Astrocyte of the spinal cord (primary cell): ENCODE results near the gene MOV10L1.

Source experiments
- DNase-seq: peaks from one replicate; pipeline ENCODE4 v3.0.0; 2011; ENCODE audit warnings: low read depth, low spot score
- H3K4me3 ChIP-seq: 2 replicates; pipeline ENCODE4 v1.5.1; 2011; ENCODE audit warnings: low read depth, mild to moderate bottlenecking, low read length, moderate library complexity
- in situ Hi-C: cut with HindIII; loops from 2 replicates; pipeline ENCODE4 v1.10.0; 2017; ENCODE audit warnings: low sequenced_read_pairs
- TF ChIP-seq, protein P1 (sequence below): IDR thresholded peaks from 2 replicates; pipeline ENCODE4 v1.5.1; 2012; ENCODE audit warnings: low read depth, mild to moderate bottlenecking, low read length, inconsistent platforms

The MOV10L1 gene

DNA sequence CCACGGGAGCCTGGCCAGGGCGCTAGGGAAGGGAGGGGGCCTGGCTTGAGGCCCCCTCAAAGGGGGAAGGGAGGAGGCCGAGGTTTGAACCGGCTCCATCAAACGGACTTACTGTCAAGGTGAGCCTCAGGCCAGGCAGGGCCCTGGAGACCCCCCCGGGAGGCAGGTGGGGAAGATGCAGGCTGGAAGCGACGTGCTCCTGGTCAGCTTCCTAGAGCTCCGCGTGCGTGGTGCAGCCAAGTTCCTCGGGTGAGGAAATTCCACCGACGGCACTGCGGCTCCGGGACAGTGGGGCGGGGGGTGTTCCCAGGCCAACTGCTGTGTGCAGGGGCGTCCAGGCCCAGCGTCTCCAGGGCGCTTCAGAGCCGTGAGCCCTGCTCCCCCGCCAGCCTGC, 88.7 kb downstream of the MOV10L1 start:
- DNase-seq, result no peak
- TF ChIP-seq, protein P1, sequence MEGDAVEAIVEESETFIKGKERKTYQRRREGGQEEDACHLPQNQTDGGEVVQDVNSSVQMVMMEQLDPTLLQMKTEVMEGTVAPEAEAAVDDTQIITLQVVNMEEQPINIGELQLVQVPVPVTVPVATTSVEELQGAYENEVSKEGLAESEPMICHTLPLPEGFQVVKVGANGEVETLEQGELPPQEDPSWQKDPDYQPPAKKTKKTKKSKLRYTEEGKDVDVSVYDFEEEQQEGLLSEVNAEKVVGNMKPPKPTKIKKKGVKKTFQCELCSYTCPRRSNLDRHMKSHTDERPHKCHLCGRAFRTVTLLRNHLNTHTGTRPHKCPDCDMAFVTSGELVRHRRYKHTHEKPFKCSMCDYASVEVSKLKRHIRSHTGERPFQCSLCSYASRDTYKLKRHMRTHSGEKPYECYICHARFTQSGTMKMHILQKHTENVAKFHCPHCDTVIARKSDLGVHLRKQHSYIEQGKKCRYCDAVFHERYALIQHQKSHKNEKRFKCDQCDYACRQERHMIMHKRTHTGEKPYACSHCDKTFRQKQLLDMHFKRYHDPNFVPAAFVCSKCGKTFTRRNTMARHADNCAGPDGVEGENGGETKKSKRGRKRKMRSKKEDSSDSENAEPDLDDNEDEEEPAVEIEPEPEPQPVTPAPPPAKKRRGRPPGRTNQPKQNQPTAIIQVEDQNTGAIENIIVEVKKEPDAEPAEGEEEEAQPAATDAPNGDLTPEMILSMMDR, result no peak
- no peak overlapping the region for H3K4me3 ChIP-seq
- in situ Hi-C loops, result no loop called here

DNA sequence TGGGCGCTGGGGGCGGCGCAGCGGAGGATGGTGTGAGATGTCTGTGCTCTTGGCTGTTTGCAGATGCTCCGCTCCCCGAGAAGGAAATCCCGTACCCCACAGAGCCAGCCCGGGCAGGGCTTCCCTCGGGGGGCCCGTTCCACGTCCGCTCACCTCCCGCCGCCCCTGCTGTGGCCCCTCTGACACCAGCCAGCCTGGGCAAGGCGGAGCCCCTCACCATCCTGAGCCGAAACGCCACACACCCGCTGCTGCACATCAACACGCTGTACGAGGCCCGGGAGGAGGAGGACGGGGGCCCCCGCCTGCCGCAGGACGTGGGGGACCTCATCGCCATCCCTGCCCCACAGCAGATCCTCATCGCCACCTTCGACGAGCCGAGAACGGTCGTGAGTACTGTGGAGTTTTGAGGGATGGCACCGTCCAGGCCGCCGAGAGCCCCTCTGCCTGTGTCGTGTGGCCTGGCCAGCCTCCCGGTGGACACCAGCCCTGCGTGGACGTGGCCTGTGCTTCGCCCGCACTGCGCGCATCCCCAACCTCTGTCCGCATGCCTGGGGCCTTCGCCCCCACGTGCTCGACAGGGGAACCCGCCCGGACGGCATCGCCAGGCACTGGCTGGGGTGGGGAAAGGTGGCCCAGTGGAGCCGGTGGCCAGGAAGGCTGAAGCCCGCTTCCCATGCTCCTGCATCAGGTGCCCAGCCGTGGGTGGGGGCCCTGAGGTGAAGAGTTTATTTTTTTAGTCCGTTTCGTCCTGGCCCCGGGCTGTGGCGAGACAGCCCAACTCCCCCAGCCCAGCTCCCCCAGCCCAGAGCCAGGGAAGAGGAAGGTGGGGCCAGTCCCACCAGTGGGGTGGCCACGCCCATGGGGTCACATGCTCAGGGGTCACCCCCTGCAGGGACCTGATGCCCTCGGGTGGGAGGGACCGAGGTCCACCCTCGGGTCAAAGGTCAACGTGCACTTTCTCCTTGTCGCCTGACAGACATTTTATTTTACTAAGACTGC, 89.4 kb downstream of the MOV10L1 start:
- in situ Hi-C loops, result no loop called here
- TF ChIP-seq, protein P1, result no peak
- DNase-seq, result no peak
- H3K4me3 ChIP-seq, result no peak overlapping the region

DNA sequence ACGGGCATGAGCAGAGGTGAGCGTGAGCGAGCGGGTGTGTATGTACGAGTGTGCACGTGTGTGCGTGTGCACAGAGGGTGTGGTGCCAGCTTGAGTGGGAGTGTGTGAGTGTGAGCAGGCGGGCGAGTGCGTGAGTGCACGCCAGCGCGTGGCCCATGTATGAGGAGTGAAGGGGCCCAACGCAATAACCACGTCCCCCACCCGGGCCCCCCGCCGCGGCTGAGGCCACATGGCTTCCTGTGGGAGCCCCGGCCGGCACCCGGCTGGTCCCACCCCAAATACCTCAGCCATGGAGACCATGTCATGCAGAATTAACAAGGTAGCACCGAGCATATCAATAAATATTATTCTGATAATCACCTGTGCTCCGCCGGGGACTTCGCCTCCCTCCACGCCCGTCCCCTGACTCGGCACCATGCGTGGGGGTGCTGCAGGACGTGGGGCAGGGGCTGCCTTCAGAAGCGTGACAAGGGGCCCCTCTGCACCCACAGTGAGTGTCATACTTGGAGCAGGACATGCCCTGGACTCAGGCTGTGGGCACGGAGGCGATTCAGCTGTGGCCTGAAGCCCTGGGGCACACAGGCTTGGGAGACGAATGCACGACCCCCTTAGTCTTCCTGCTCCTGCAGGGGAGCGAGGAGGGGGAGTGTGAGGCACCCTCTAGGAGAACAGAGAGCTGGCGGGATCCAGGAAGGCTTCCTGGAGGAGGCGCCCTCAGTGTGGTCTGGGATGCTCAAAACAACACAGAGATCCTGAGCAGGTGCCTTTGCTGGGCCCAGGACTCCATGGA, 90.3 kb downstream of the MOV10L1 start:
- DNase-seq, result no peak
- no peak overlapping the region for H3K4me3 ChIP-seq
- TF ChIP-seq, protein P1, result no peak
- in situ Hi-C loops, result no loop called here

DNA sequence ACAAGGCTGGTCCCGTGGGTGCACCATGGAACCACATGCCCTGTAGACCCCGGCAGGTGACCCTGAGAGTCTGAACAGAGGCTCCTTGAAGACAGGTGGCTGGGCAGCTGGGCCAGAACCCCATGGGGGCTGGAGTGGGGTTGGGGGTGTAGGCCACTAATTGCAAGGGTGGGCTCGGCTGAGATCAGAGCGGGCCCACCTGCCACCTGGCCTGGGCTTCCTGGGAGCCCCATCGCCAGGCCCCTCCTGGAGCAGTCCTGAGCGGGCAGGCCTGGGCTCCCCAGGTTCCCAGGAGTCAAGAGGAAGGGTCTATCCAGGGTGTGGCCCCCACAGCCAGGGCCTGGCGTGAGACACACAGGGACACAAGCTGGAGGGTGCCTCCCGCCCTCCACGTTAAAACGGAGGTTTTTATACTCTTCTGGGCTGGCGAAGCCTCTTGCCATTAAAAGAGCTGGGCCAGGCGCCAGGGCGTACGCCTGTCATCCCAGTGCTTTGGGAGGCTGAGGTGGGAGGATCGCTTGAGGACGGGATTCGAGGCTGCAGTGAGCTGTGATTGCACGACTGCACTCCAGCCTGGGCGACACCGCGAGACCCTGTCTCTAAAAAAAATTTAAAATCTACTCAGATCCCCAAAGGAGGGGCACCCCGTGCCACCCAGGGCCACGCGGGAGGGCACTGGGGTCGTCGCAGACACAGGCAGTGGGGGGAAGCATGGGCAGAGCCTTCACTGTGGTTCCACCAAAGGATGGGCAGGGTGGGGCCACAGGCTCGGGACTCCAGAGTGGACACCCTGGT, 91.1 kb downstream of the MOV10L1 start:
- no peak overlapping the region for H3K4me3 ChIP-seq
- in situ Hi-C loops, result no loop called here
- DNase-seq, result no peak
- TF ChIP-seq, protein P1, result no peak

DNA sequence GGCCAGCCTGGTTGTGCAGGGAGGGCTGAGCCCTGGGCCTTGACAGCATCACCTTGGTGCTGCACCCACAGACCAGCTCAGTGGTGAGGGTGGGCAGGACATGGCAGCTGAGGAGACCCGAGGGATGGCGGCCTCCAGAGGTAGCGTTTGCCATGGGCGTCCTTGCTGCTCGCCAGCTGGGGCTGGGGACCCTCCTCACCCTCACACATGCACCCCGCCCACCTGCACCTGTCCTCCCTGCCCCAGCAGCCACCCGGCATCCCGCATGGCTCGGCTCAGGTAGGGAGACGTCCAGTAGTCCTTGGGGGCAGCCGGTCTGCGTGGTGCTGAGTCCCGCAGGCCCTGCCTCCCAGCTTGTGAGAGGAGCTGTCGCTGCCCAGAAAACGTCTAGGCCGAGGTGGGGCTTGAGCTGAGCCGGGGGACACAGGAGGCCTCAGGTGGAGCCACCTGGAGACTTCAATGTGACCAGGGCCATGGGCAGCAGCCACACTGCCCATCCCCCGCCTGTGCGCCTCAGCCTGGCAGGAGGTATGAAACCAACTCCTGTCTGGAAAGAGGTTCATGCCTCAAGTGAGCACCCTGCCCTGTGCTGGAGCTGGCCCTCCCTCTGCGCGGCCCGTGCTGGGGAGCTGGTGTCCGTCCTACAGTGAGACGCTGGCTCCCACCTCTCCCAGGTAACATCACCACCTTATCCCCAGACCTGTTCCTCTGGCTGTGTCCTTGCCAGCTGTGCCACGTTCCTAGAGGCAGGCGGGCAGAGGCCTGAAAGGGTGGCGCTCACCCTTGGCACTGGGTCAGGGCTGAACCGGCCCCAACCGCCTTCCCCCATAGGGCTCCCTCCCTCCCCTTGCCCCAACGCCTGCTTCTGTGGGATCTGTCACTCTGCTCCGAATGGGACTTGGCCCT, 92.6 kb downstream of the MOV10L1 start:
- DNase-seq, result no peak
- TF ChIP-seq, protein P1, result no peak
- no peak overlapping the region for H3K4me3 ChIP-seq
- in situ Hi-C loops, result no loop called here
